Keratinocyte (primary cell): ENCODE measurements around the gene MAST2. TPM values are rescaled to one million over a fixed set of nuclear protein-coding genes. Genes with fewer than 3 reads are reported as not detected.

ENCODE experiments used
- DNase-seq: peaks from one replicate; pipeline ENCODE4 v3.0.0-alpha.2; 2011; ENCODE audit warnings: low read depth, missing footprints, low spot score
- FAIRE-seq: peaks from 2 replicates; lab custom pipeline; 2011; peaks lifted over from hg19 to GRCh38; lab: Jason Lieb, UNC
- H2AFZ ChIP-seq: 2 replicates; pipeline ENCODE4 v1.6.0; 2012; ENCODE audit warnings: low read length, control low read depth, inconsistent platforms; ENCODE audit not compliant: control insufficient read depth
- H3K27ac ChIP-seq: 2 replicates; pipeline ENCODE4 v1.5.1; 2011; ENCODE audit warnings: low read length; ENCODE audit not compliant: control insufficient read depth, insufficient read depth
- H3K27me3 ChIP-seq: 3 replicates; pipeline ENCODE4 v1.6.0; 2011; ENCODE audit warnings: low read length; ENCODE audit not compliant: control insufficient read depth, insufficient read depth; ENCODE audit errors: extremely low read depth
- H3K36me3 ChIP-seq, 2 experiments: 2 replicates in 1 of 2; 3 replicates in 1 of 2; pipeline ENCODE4 v1.5.1; 2011; ENCODE audit warnings: low read length in 2 of 2, mild to moderate bottlenecking in 1 of 2; ENCODE audit not compliant: control insufficient read depth in 2 of 2, insufficient read depth in 2 of 2; ENCODE audit errors: extremely low read depth in 1 of 2
- H3K4me1 ChIP-seq: 3 replicates; pipeline ENCODE4 v1.5.1; 2011; ENCODE audit warnings: low read length; ENCODE audit not compliant: control insufficient read depth, insufficient read depth; ENCODE audit errors: extremely low read depth
- H3K4me2 ChIP-seq: 3 replicates; pipeline ENCODE4 v1.6.0; 2011; ENCODE audit warnings: low read depth, low read length; ENCODE audit not compliant: control insufficient read depth, insufficient read depth; ENCODE audit errors: extremely low read depth
- H3K4me3 ChIP-seq, 3 experiments: fragments of 200-600 bp in 1 of 3; sonication (generic) in 1 of 3; 2 replicates in 2 of 3; 3 replicates in 1 of 3; pipeline ENCODE4 v1.5.1; 2011 to 2016; ENCODE audit warnings: low read length in 3 of 3, mild to moderate bottlenecking in 3 of 3, control low read depth in 2 of 3, inconsistent platforms in 1 of 3, low read depth in 1 of 3, mixed read lengths in 1 of 3, mixed run types in 1 of 3, moderate library complexity in 1 of 3; ENCODE audit not compliant: control insufficient read depth in 2 of 3, insufficient read depth in 2 of 3; ENCODE audit errors: extremely low read depth in 1 of 3
- H3K79me2 ChIP-seq: 2 replicates; pipeline ENCODE4 v1.6.0; 2012; ENCODE audit warnings: low read length; ENCODE audit not compliant: control insufficient read depth, insufficient read depth
- H3K9ac ChIP-seq: 3 replicates; pipeline ENCODE4 v1.6.0; 2011; ENCODE audit warnings: low read length; ENCODE audit not compliant: control insufficient read depth, insufficient read depth; ENCODE audit errors: extremely low read depth
- H3K9me1 ChIP-seq: 3 replicates; pipeline ENCODE4 v1.6.0; 2011; ENCODE audit warnings: low read length; ENCODE audit not compliant: control insufficient read depth, insufficient read depth; ENCODE audit errors: extremely low read depth
- H3K9me3 ChIP-seq: 2 replicates; pipeline ENCODE4 v1.5.1; 2012; ENCODE audit warnings: low read depth, low read length; ENCODE audit not compliant: control insufficient read depth
- H4K20me1 ChIP-seq: 3 replicates; pipeline ENCODE4 v1.6.0; 2011; ENCODE audit warnings: low read length; ENCODE audit not compliant: control insufficient read depth, insufficient read depth; ENCODE audit errors: extremely low read depth
- EZH2 ChIP-seq: IDR thresholded peaks from one replicate; pipeline ENCODE4 v1.6.1; 2012; ENCODE audit warnings: inconsistent platforms, mild to moderate bottlenecking, low read length, moderate library complexity
- dilution Hi-C: fragments of 300-500 bp; cut with MboI; formaldehyde crosslinking; loops from one replicate; pipeline ENCODE4 v1.7.0; 2020; ENCODE audit warnings: low sequenced_read_pairs; ENCODE audit not compliant: extremely low pct_ligation_motif_present
- polyA plus RNA-seq, 5 experiments: library from polyadenylated mRNA; depleted of rRNA in 3 of 5; stranded (reverse) in 3 of 5; stranded (forward) in 1 of 5; unstranded in 1 of 5; fragments of >200 nt; gene quantifications; 1 replicate in 1 of 5; 2 replicates in 3 of 5; 3 replicates in 1 of 5; pipeline versions ENCODE4 v1.2.1 to v1.2.3, GENCODE V29; 2011 to 2012; ENCODE audit warnings: missing spikeins in 2 of 5, low read depth in 1 of 5, low replicate concordance in 1 of 5
- TF ChIP-seq, protein P1 (sequence below), 3 experiments: IDR thresholded peaks in 1 of 3; conservative IDR thresholded peaks in 1 of 3; optimal IDR thresholded peaks in 1 of 3; 2 replicates in 2 of 3; 3 replicates in 1 of 3; pipeline versions ENCODE3 to v1.5.1; 2011; ENCODE audit warnings: low read length in 3 of 3, mild to moderate bottlenecking in 3 of 3, moderate library complexity in 2 of 3, control low read depth in 1 of 3, inconsistent platforms in 1 of 3; ENCODE audit not compliant: insufficient read depth in 2 of 3; ENCODE audit errors: extremely low read depth in 1 of 3

MAST2 gene
- polyA plus RNA-seq, 1 donor (not counting 4 experiments of a cell fraction or from before 2014, with no cell fraction given), result 12.2 TPM

DNA sequence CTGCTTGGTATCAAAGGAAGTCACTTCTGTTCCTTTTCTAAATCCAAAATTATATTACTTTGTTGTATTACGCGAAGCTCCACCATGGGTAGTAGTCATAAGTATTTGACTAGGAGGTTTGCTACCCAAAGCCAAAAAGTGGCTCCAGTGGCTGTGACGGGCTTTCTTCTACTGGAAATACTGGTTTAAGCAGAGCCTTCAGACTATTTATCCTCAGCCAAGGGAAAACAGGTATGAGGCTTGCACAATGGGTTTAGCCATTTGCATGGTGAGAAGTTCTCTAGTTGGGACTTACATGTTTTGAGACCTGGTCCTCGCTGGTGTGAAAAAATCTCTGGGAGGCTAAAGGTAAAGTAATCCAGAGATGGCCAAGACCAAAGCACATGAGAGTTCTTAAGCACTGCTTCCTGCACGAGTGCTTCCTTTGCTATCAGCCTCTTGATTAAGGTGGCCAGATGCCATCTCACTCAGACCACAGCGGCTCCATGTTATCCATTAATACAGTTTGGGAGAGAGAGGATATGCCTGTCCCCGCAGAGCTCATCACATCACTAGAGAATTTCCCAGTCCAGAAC is 207.8 kb downstream of the MAST2 start:
- FAIRE-seq (no peak), DNase-seq (no peak)
- H3K9ac ChIP-seq, result no peak overlapping the region
- peaks cover 12% of the 10 kb centered on the region for H3K4me1 ChIP-seq
- H3K27me3 ChIP-seq, result no peaks in the 10 kb centered on the region
- no peak overlapping the region for H3K27ac ChIP-seq
- TF ChIP-seq, protein P1, sequence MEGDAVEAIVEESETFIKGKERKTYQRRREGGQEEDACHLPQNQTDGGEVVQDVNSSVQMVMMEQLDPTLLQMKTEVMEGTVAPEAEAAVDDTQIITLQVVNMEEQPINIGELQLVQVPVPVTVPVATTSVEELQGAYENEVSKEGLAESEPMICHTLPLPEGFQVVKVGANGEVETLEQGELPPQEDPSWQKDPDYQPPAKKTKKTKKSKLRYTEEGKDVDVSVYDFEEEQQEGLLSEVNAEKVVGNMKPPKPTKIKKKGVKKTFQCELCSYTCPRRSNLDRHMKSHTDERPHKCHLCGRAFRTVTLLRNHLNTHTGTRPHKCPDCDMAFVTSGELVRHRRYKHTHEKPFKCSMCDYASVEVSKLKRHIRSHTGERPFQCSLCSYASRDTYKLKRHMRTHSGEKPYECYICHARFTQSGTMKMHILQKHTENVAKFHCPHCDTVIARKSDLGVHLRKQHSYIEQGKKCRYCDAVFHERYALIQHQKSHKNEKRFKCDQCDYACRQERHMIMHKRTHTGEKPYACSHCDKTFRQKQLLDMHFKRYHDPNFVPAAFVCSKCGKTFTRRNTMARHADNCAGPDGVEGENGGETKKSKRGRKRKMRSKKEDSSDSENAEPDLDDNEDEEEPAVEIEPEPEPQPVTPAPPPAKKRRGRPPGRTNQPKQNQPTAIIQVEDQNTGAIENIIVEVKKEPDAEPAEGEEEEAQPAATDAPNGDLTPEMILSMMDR (optimal IDR thresholded peaks at IDR 0.05 in 1 of 3, IDR thresholded peaks at IDR 0.05 in 1 of 3, conservative IDR thresholded peaks at IDR 0.05 in 1 of 3; ENCODE audit: extremely low read depth in 1 of 3, insufficient read depth in 2 of 3, low read length in 3 of 3), result no peak
- no peak for TF ChIP-seq EZH2
- no peaks in the 10 kb centered on the region for H3K9me1 ChIP-seq
- peaks cover 8 to 14% of the 10 kb centered on the region in 2 experiments for H3K36me3 ChIP-seq
- H3K79me2 ChIP-seq, result no peaks in the 10 kb centered on the region
- no peak overlapping the region for H3K4me2 ChIP-seq
- dilution Hi-C loops, result no loop called here
- H3K4me3 ChIP-seq, result no peak overlapping the region
- no peaks in the 10 kb centered on the region for H3K9me3 ChIP-seq
- no peaks in the 10 kb centered on the region for H4K20me1 ChIP-seq
- H2AFZ ChIP-seq, result no peak overlapping the region

DNA sequence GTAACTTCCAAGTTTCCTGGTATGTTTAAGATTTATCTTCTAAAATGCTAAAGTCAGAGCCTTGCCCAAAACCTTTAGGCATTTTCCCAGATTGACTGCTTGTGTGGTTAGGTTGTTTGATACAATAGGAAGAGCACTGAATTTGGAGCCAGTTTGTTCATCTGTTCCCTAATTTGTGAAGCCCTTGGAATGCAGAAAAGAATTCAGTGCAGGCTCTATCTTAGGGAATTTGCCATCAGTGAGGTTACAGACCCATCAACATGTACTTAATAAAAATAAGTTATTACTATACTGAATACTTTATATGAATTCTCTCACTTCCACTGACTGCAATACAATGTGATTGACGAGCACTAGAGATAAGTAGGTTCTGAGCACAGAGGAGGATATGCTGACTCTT is 208.8 kb downstream of the MAST2 start:
- Histone ChIP-seq H3K4me3 (no peak overlapping the region), H3K4me2 (no peak overlapping the region), H3K9me1 (no peaks in the 10 kb centered on the region), H4K20me1 (no peaks in the 10 kb centered on the region), H3K36me3 (peaks cover 8 to 14% of the 10 kb centered on the region in 2 experiments), H3K9ac (no peak overlapping the region), H3K79me2 (no peaks in the 10 kb centered on the region), H3K27me3 (no peaks in the 10 kb centered on the region), H3K9me3 (no peaks in the 10 kb centered on the region), H2AFZ (no peak overlapping the region), H3K27ac (no peak overlapping the region), H3K4me1 (peaks cover 12% of the 10 kb centered on the region)
- TF ChIP-seq, protein P1 (optimal IDR thresholded peaks at IDR 0.05 in 1 of 3, IDR thresholded peaks at IDR 0.05 in 1 of 3, conservative IDR thresholded peaks at IDR 0.05 in 1 of 3; ENCODE audit: extremely low read depth in 1 of 3, insufficient read depth in 2 of 3, low read length in 3 of 3), result no peak
- no peak for TF ChIP-seq EZH2
- DNase-seq (no peak), FAIRE-seq (no peak)
- dilution Hi-C loops, result no loop called here
